IPS-15b (cell line): ENCODE data around the gene NEGR1.

ENCODE experiments used
- H3K27me3 ChIP-seq: one replicate; pipeline ENCODE4 v1.6.1; 2013; ENCODE audit warnings: low read length; ENCODE audit not compliant: control insufficient read depth, insufficient read depth
- H3K36me3 ChIP-seq: one replicate; pipeline ENCODE4 v1.6.1; 2013; ENCODE audit warnings: low read length; ENCODE audit not compliant: control insufficient read depth, insufficient read depth
- H3K4me1 ChIP-seq: one replicate; pipeline ENCODE4 v1.6.1; 2013; ENCODE audit warnings: mild to moderate bottlenecking, low read length; ENCODE audit not compliant: control insufficient read depth, insufficient read depth
- H3K4me3 ChIP-seq: one replicate; pipeline ENCODE4 v1.5.1; 2013; ENCODE audit warnings: low read depth, low read length
- H3K9ac ChIP-seq: one replicate; pipeline ENCODE4 v1.6.1; 2013; ENCODE audit warnings: low read depth, mild to moderate bottlenecking, low read length
- H3K9me3 ChIP-seq: one replicate; pipeline ENCODE4 v1.6.1; 2013; ENCODE audit warnings: mild to moderate bottlenecking, low read length; ENCODE audit not compliant: control insufficient read depth, insufficient read depth

NEGR1 gene

GRCh38 chr1:72282271-72283021, at the start of gene NEGR1:
NEGR1 (minus strand) TSS chr1:72282539.
- Histone ChIP-seq H3K4me1 (peaks cover 6% of the 10 kb centered on the region), H3K9ac (peak within 1 kb of the TSS; percentile 41), H3K4me3 (peak within 1 kb of the TSS; percentile 94)

GRCh38 chr1:72326494-72326893, 44.2 kb upstream of the NEGR1 start:
- H3K4me3 ChIP-seq: no peak overlapping the region
- no peaks in the 10 kb centered on the region for H3K27me3 ChIP-seq
- H3K4me1 ChIP-seq: no peaks in the 10 kb centered on the region
- no peak overlapping the region for H3K9ac ChIP-seq
- no peaks in the 10 kb centered on the region for H3K9me3 ChIP-seq
- H3K36me3 ChIP-seq: no peaks in the 10 kb centered on the region

More at GRCh38 chr1:72282271-72283021, at the start of gene NEGR1:
- H3K36me3 ChIP-seq: no peaks in the 10 kb centered on the region
- no peaks in the 10 kb centered on the region for H3K9me3 ChIP-seq
- peaks cover 46% of the 10 kb centered on the region for H3K27me3 ChIP-seq

GRCh38 chr1:72324451-72324850, 42.1 kb upstream of the NEGR1 start:
- Histone ChIP-seq H3K36me3 (no peaks in the 10 kb centered on the region), H3K9me3 (no peaks in the 10 kb centered on the region), H3K4me1 (no peaks in the 10 kb centered on the region), H3K9ac (no peak overlapping the region), H3K27me3 (no peaks in the 10 kb centered on the region), H3K4me3 (no peak overlapping the region)

- H3K27me3 ChIP-seq: no peaks in the 10 kb centered on the region
- no peaks in the 10 kb centered on the region for H3K4me1 ChIP-seq
- H3K36me3 ChIP-seq: no peaks in the 10 kb centered on the region
- no peaks in the 10 kb centered on the region for H3K9me3 ChIP-seq
- no peak overlapping the region for H3K9ac ChIP-seq
- no peak overlapping the region for H3K4me3 ChIP-seq
Measured at GRCh38 chr1:72322910-72323309, 40.6 kb upstream of the NEGR1 start.

- Histone ChIP-seq H3K4me3 (no peak overlapping the region), H3K36me3 (no peaks in the 10 kb centered on the region), H3K9ac (no peak overlapping the region), H3K4me1 (peaks cover 3% of the 10 kb centered on the region), H3K27me3 (no peaks in the 10 kb centered on the region), H3K9me3 (no peaks in the 10 kb centered on the region)
Measured at GRCh38 chr1:72296501-72296900, 14.2 kb upstream of the NEGR1 start.

GRCh38 chr1:72288886-72289285, 6.5 kb upstream of the NEGR1 start:
- Histone ChIP-seq H3K9ac (no peak overlapping the region), H3K9me3 (no peaks in the 10 kb centered on the region), H3K4me1 (peaks cover 6% of the 10 kb centered on the region), H3K36me3 (no peaks in the 10 kb centered on the region), H3K27me3 (peaks cover 21% of the 10 kb centered on the region), H3K4me3 (no peak overlapping the region)

GRCh38 chr1:72286401-72286800, 4.1 kb upstream of the NEGR1 start:
- Histone ChIP-seq H3K36me3 (no peaks in the 10 kb centered on the region), H3K4me1 (peaks cover 6% of the 10 kb centered on the region), H3K27me3 (peaks cover 28% of the 10 kb centered on the region), H3K9me3 (no peaks in the 10 kb centered on the region), H3K4me3 (no peak overlapping the region), H3K9ac (no peak overlapping the region)

GRCh38 chr1:72285074-72285425, 2.7 kb upstream of the NEGR1 start:
- Histone ChIP-seq H3K36me3 (no peaks in the 10 kb centered on the region), H3K4me3 (peak overlapping the region; percentile 91), H3K27me3 (peaks cover 42% of the 10 kb centered on the region), H3K9ac (no peak overlapping the region), H3K4me1 (peaks cover 6% of the 10 kb centered on the region), H3K9me3 (no peaks in the 10 kb centered on the region)

- Histone ChIP-seq H3K4me3 (peak overlapping the region; percentile 91), H3K9me3 (no peaks in the 10 kb centered on the region), H3K36me3 (no peaks in the 10 kb centered on the region), H3K9ac (no peak overlapping the region), H3K4me1 (peaks cover 6% of the 10 kb centered on the region), H3K27me3 (peaks cover 46% of the 10 kb centered on the region)
Measured at GRCh38 chr1:72284348-72285073, 2.2 kb upstream of the NEGR1 start.

GRCh38 chr1:72284084-72284347, 1.7 kb upstream of the NEGR1 start:
- H3K4me1 ChIP-seq: peaks cover 6% of the 10 kb centered on the region
- H3K27me3 ChIP-seq: peaks cover 46% of the 10 kb centered on the region
- H3K4me3 ChIP-seq: peak overlapping the region; percentile 91
- no peaks in the 10 kb centered on the region for H3K9me3 ChIP-seq
- no peak overlapping the region for H3K9ac ChIP-seq
- no peaks in the 10 kb centered on the region for H3K36me3 ChIP-seq

- H3K9me3 ChIP-seq: no peaks in the 10 kb centered on the region
- peak overlapping the region; percentile 41 for H3K9ac ChIP-seq
- peaks cover 6% of the 10 kb centered on the region for H3K4me1 ChIP-seq
- peak overlapping the region; percentile 91 for H3K4me3 ChIP-seq
- peaks cover 46% of the 10 kb centered on the region for H3K27me3 ChIP-seq
- H3K36me3 ChIP-seq: no peaks in the 10 kb centered on the region
Measured at GRCh38 chr1:72283307-72284083, 1.2 kb upstream of the NEGR1 start.

- no peaks in the 10 kb centered on the region for H3K36me3 ChIP-seq
- H3K4me3 ChIP-seq: peak overlapping the region; percentile 91
- peak overlapping the region; percentile 41 for H3K9ac ChIP-seq
- H3K4me1 ChIP-seq: peaks cover 6% of the 10 kb centered on the region
- no peaks in the 10 kb centered on the region for H3K9me3 ChIP-seq
- H3K27me3 ChIP-seq: peaks cover 46% of the 10 kb centered on the region
Measured at GRCh38 chr1:72283022-72283306, 625 bp upstream of the NEGR1 start.
